PC-9 (cell line): ENCODE measurements around the gene INO80C. TPM values are rescaled to one million over a fixed set of nuclear protein-coding genes. Genes with fewer than 3 reads are reported as not detected.

Source experiments
- BruUV-seq: library from RNA; stranded (reverse); fragments of 400-500 nt; replicated peaks from 2 replicates; lab custom pipeline; 2021; lab: Mats Ljungman, UMichigan
- CTCF ChIA-PET: fragments of 300-600 bp; sonication (Branson Sonifier 250); formaldehyde crosslinking; loops from one replicate; lab custom pipeline; 2022; ENCODE audit warnings: antibody characterized with exemption; lab: Charles Lee
- POLR2A ChIA-PET: fragments of 300-600 bp; sonication (Branson Sonifier 250); formaldehyde crosslinking; loops from one replicate; lab custom pipeline; 2022; ENCODE audit warnings: antibody characterized with exemption; ENCODE audit not compliant: unreplicated experiment; lab: Charles Lee
- DNase-seq, 2 experiments: peaks; one replicate each; pipeline versions ENCODE4 v3.0.0 to v3.0.0-alpha.2; 2015 to 2022; ENCODE audit warnings: mixed read lengths in 1 of 2
- H2AFZ ChIP-seq: fragments of 200-600 bp; sonication (generic); 2 replicates; pipeline ENCODE4 v1.8.1; 2017; ENCODE audit warnings: antibody characterized with exemption
- H3F3A ChIP-seq: fragments of 200-600 bp; sonication (generic); 2 replicates; pipeline ENCODE4 v1.8.1; 2017; ENCODE audit warnings: antibody characterized with exemption, mild to moderate bottlenecking, low read depth; ENCODE audit not compliant: insufficient read depth
- H3K27ac ChIP-seq: fragments of 200-600 bp; sonication (generic); 2 replicates; pipeline ENCODE4 v1.6.1; 2016; ENCODE audit warnings: mixed run types
- H3K27me3 ChIP-seq: fragments of 200-600 bp; sonication (generic); 2 replicates; pipeline ENCODE4 v1.6.1; 2016; ENCODE audit warnings: low read depth, mixed run types; ENCODE audit not compliant: insufficient read depth
- H3K36me3 ChIP-seq: fragments of 200-600 bp; sonication (generic); 2 replicates; pipeline ENCODE4 v1.6.1; 2016; ENCODE audit warnings: low read depth, mixed run types
- H3K4me1 ChIP-seq: fragments of 200-600 bp; sonication (generic); replicated peaks from 2 replicates; pipeline ENCODE4 v1.6.1; 2016; ENCODE audit warnings: mixed run types; ENCODE audit not compliant: insufficient read depth
- H3K4me2 ChIP-seq: fragments of 200-600 bp; sonication (generic); 2 replicates; pipeline ENCODE4 v1.6.1; 2017; ENCODE audit warnings: mixed run types
- H3K4me3 ChIP-seq: fragments of 200-600 bp; sonication (generic); 2 replicates; pipeline ENCODE4 v1.6.1; 2016; ENCODE audit warnings: mixed run types
- H3K79me2 ChIP-seq: fragments of 200-600 bp; sonication (generic); 2 replicates; pipeline ENCODE4 v1.6.1; 2017; ENCODE audit warnings: low read depth, mixed run types
- H3K9me2 ChIP-seq: fragments of 200-600 bp; sonication (generic); 2 replicates; pipeline ENCODE4 v1.8.1; 2017; ENCODE audit warnings: mild to moderate bottlenecking; ENCODE audit not compliant: insufficient read depth
- H3K9me3 ChIP-seq: fragments of 200-600 bp; sonication (generic); 2 replicates; pipeline ENCODE4 v1.8.1; 2016; ENCODE audit warnings: low read depth; ENCODE audit not compliant: insufficient read depth
- H4K20me1 ChIP-seq: fragments of 200-600 bp; sonication (generic); 2 replicates; pipeline ENCODE4 v1.8.1; 2017; ENCODE audit not compliant: insufficient read depth
- CTCF ChIP-seq: fragments of 200-600 bp; sonication (generic); conservative IDR thresholded peaks from 2 replicates; pipeline ENCODE4 v1.6.1; 2017; ENCODE audit warnings: mixed run types, antibody characterized with exemption, mild to moderate bottlenecking, moderate library complexity
- EZH2 ChIP-seq: fragments of 200-600 bp; sonication (generic); IDR thresholded peaks from 2 replicates; pipeline ENCODE4 v1.8.0; 2017; ENCODE audit warnings: antibody characterized with exemption, low read depth
- intact Hi-C: fragments of 100-400 bp; cut with micrococcal nuclease; formaldehyde crosslinking; loops from one replicate; pipeline ENCODE4 v1.10.0; 2022; ENCODE audit not compliant: unreplicated experiment
- total RNA-seq: library from RNA; stranded (reverse); gene quantifications from 2 replicates; pipeline ENCODE4 v1.2.3, GENCODE V29; 2021

INO80C gene
- total RNA-seq, 1 experiment from 2014 or later, result 29.5 TPM

- Histone ChIP-seq H3K36me3 (no peaks in the 10 kb centered on the region), H3F3A (0 out of 2 replicates have a peak, but pooled peaks cover 4% of the 10 kb centered on the region), H3K27ac (no peak overlapping the region), H3K79me2 (no peaks in the 10 kb centered on the region), H3K9me3 (no peaks in the 10 kb centered on the region), H3K4me1 (peaks cover 6% of the 10 kb centered on the region), H2AFZ (no peak overlapping the region), H3K9me2 (no peaks in the 10 kb centered on the region), H3K4me2 (no peak overlapping the region), H3K27me3 (no peaks in the 10 kb centered on the region), H4K20me1 (no peaks in the 10 kb centered on the region), H3K4me3 (no peak overlapping the region)
- CTCF ChIA-PET, result no interaction called here
- intact Hi-C loops, result no loop called here
- no TSS peak for BruUV-seq
- POLR2A ChIA-PET, result no interaction called here
- TF ChIP-seq EZH2 (no peak), CTCF (no peak)
- DNase-seq, result no peak
Measured at GRCh38 chr18:35431374-35431741, 66.4 kb downstream of the INO80C start.

GRCh38 chr18:35430721-35431373 lies 66.9 kb downstream of the INO80C start:
- Histone ChIP-seq H3K9me3 (no peaks in the 10 kb centered on the region), H3K4me3 (no peak overlapping the region), H3K4me1 (0 out of 2 replicates have a peak, but pooled peaks cover 3% of the 10 kb centered on the region), H3K9me2 (no peaks in the 10 kb centered on the region), H3K4me2 (no peak overlapping the region), H2AFZ (no peak overlapping the region), H3K27ac (no peak overlapping the region), H3K79me2 (no peaks in the 10 kb centered on the region), H3K36me3 (no peaks in the 10 kb centered on the region), H4K20me1 (no peaks in the 10 kb centered on the region), H3K27me3 (no peaks in the 10 kb centered on the region), H3F3A (0 out of 2 replicates have a peak, but pooled peaks cover 4% of the 10 kb centered on the region)
- TF ChIP-seq CTCF (no peak), EZH2 (no peak)
- ChIA-PET CTCF (no interaction called here), POLR2A (no interaction called here)
- intact Hi-C loops, result no loop called here
- DNase-seq, result no peak
- BruUV-seq, result no TSS peak

GRCh38 chr18:35426786-35427185 lies 71.0 kb downstream of the INO80C start:
- POLR2A ChIA-PET, result interaction anchor here (0.7 kb wide), 1 partner anchor 99 kb away, joined by 3 read pairs; no protein-coding TSS in a partner anchor
- 0 out of 2 replicates have a peak, but pooled peaks cover 4% of the 10 kb centered on the region for H3F3A ChIP-seq
- intact Hi-C loops, result no loop called here

More at GRCh38 chr18:35426786-35427185, 71.0 kb downstream of the INO80C start:
- DNase-seq, result no peak
- Histone ChIP-seq H4K20me1 (no peaks in the 10 kb centered on the region), H3K4me3 (no peak overlapping the region), H3K36me3 (no peaks in the 10 kb centered on the region), H2AFZ (no peak overlapping the region), H3K27me3 (no peaks in the 10 kb centered on the region), H3K27ac (no peak overlapping the region), H3K9me2 (no peaks in the 10 kb centered on the region), H3K4me1 (no peaks in the 10 kb centered on the region), H3K9me3 (no peaks in the 10 kb centered on the region), H3K4me2 (no peak overlapping the region), H3K79me2 (no peaks in the 10 kb centered on the region)
- CTCF ChIA-PET, result no interaction called here
- no peak for TF ChIP-seq EZH2
- no peak for TF ChIP-seq CTCF
- no TSS peak for BruUV-seq
